H1 (cell line): ENCODE data around the gene FAM193B. TPM values are rescaled to one million over a fixed set of nuclear protein-coding genes. Genes with fewer than 3 reads are reported as not detected.

Experiments used
- SIRT6 ChIP-seq: IDR thresholded peaks from one replicate; pipeline ENCODE4 v1.7.1; 2012; ENCODE audit warnings: low read length, inconsistent platforms
- SIX5 ChIP-seq: IDR thresholded peaks from 2 replicates; pipeline ENCODE4 v1.6.1; 2011; ENCODE audit warnings: mild to moderate bottlenecking, low read depth, low read length
- polyA plus RNA-seq, 7 experiments: library from polyadenylated mRNA; depleted of rRNA in 3 of 7; stranded (reverse) in 5 of 7; unstranded in 2 of 7; fragments of >200 nt in 5 of 7; fragments of 200-250 nt in 2 of 7; gene quantifications; 1 replicate in 5 of 7; 2 replicates in 1 of 7; 4 replicates in 1 of 7; pipeline versions ENCODE4 v1.2.1 to v1.2.3, GENCODE V29; 2011 to 2013; ENCODE audit warnings: missing spikeins in 2 of 7, mixed read lengths in 2 of 7
- total RNA-seq: library from RNA; stranded (reverse); fragmentation: NEBNext Ultra II Directional; extraction: Animal tissue kit (Norgen Biotek cat#: 25700); gene quantifications from 2 replicates; pipeline ENCODE4 v1.2.1, GENCODE V29; 2021
- TF ChIP-seq, protein P1 (sequence below): fragments of 300-600 bp; sonication (generic); IDR thresholded peaks from 2 replicates; pipeline ENCODE4 v1.7.1; 2012; ENCODE audit warnings: low read length, moderate library complexity, mild to moderate bottlenecking, inconsistent platforms; ENCODE audit not compliant: insufficient replicate concordance
- TF ChIP-seq, protein P2 (sequence below): IDR thresholded peaks from 2 replicates; pipeline ENCODE4 v1.6.1; 2012; ENCODE audit warnings: low read length, inconsistent platforms
- TF ChIP-seq, protein P3 (sequence below): IDR thresholded peaks from 2 replicates; pipeline ENCODE4 v1.6.1; 2011; ENCODE audit warnings: low read length, improper control_type of control experiment

Gene FAM193B
- total and polyA plus RNA-seq, 2 of the 8 experiments (the other 6 are each of a cell fraction or from before 2014, with no cell fraction given) = 49.9 to 69.8 TPM

DNA sequence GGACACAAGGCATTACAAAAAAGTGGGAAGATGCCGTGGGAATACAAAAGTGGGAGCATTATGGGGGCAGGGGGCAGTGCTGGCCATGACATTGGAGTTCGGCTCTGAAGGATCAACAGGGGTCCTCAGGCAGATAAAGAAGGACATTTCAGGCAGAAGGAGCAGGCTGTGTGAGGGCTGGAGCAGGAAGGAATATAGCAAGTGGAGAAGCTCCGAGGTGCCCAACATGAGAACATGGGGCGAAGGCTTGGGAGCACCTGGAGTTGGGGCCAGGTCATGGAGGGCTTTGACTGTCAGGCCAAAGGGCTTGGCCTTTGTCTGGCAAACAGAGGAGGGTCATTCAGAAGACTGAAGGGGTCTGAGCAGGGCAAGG, 48.1 kb upstream of the FAM193B start (continued):
- TF ChIP-seq, protein P1, sequence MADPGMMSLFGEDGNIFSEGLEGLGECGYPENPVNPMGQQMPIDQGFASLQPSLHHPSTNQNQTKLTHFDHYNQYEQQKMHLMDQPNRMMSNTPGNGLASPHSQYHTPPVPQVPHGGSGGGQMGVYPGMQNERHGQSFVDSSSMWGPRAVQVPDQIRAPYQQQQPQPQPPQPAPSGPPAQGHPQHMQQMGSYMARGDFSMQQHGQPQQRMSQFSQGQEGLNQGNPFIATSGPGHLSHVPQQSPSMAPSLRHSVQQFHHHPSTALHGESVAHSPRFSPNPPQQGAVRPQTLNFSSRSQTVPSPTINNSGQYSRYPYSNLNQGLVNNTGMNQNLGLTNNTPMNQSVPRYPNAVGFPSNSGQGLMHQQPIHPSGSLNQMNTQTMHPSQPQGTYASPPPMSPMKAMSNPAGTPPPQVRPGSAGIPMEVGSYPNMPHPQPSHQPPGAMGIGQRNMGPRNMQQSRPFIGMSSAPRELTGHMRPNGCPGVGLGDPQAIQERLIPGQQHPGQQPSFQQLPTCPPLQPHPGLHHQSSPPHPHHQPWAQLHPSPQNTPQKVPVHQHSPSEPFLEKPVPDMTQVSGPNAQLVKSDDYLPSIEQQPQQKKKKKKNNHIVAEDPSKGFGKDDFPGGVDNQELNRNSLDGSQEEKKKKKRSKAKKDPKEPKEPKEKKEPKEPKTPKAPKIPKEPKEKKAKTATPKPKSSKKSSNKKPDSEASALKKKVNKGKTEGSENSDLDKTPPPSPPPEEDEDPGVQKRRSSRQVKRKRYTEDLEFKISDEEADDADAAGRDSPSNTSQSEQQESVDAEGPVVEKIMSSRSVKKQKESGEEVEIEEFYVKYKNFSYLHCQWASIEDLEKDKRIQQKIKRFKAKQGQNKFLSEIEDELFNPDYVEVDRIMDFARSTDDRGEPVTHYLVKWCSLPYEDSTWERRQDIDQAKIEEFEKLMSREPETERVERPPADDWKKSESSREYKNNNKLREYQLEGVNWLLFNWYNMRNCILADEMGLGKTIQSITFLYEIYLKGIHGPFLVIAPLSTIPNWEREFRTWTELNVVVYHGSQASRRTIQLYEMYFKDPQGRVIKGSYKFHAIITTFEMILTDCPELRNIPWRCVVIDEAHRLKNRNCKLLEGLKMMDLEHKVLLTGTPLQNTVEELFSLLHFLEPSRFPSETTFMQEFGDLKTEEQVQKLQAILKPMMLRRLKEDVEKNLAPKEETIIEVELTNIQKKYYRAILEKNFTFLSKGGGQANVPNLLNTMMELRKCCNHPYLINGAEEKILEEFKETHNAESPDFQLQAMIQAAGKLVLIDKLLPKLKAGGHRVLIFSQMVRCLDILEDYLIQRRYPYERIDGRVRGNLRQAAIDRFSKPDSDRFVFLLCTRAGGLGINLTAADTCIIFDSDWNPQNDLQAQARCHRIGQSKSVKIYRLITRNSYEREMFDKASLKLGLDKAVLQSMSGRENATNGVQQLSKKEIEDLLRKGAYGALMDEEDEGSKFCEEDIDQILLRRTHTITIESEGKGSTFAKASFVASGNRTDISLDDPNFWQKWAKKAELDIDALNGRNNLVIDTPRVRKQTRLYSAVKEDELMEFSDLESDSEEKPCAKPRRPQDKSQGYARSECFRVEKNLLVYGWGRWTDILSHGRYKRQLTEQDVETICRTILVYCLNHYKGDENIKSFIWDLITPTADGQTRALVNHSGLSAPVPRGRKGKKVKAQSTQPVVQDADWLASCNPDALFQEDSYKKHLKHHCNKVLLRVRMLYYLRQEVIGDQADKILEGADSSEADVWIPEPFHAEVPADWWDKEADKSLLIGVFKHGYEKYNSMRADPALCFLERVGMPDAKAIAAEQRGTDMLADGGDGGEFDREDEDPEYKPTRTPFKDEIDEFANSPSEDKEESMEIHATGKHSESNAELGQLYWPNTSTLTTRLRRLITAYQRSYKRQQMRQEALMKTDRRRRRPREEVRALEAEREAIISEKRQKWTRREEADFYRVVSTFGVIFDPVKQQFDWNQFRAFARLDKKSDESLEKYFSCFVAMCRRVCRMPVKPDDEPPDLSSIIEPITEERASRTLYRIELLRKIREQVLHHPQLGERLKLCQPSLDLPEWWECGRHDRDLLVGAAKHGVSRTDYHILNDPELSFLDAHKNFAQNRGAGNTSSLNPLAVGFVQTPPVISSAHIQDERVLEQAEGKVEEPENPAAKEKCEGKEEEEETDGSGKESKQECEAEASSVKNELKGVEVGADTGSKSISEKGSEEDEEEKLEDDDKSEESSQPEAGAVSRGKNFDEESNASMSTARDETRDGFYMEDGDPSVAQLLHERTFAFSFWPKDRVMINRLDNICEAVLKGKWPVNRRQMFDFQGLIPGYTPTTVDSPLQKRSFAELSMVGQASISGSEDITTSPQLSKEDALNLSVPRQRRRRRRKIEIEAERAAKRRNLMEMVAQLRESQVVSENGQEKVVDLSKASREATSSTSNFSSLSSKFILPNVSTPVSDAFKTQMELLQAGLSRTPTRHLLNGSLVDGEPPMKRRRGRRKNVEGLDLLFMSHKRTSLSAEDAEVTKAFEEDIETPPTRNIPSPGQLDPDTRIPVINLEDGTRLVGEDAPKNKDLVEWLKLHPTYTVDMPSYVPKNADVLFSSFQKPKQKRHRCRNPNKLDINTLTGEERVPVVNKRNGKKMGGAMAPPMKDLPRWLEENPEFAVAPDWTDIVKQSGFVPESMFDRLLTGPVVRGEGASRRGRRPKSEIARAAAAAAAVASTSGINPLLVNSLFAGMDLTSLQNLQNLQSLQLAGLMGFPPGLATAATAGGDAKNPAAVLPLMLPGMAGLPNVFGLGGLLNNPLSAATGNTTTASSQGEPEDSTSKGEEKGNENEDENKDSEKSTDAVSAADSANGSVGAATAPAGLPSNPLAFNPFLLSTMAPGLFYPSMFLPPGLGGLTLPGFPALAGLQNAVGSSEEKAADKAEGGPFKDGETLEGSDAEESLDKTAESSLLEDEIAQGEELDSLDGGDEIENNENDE = no peak
- TF ChIP-seq, protein P2, sequence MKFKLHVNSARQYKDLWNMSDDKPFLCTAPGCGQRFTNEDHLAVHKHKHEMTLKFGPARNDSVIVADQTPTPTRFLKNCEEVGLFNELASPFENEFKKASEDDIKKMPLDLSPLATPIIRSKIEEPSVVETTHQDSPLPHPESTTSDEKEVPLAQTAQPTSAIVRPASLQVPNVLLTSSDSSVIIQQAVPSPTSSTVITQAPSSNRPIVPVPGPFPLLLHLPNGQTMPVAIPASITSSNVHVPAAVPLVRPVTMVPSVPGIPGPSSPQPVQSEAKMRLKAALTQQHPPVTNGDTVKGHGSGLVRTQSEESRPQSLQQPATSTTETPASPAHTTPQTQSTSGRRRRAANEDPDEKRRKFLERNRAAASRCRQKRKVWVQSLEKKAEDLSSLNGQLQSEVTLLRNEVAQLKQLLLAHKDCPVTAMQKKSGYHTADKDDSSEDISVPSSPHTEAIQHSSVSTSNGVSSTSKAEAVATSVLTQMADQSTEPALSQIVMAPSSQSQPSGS = no peak
- TF ChIP-seq SIRT6 = no peak
- TF ChIP-seq, protein P3, sequence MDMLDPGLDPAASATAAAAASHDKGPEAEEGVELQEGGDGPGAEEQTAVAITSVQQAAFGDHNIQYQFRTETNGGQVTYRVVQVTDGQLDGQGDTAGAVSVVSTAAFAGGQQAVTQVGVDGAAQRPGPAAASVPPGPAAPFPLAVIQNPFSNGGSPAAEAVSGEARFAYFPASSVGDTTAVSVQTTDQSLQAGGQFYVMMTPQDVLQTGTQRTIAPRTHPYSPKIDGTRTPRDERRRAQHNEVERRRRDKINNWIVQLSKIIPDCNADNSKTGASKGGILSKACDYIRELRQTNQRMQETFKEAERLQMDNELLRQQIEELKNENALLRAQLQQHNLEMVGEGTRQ = no peak
- no peak for TF ChIP-seq SIX5
- TF ChIP-seq, all 59 proteins: peak for 0
